ENCODE data around the gene ACSS2. TPM values are rescaled to one million over a fixed set of nuclear protein-coding genes. Genes with fewer than 3 reads are reported as not detected.

ACSS2 gene
- total and polyA plus RNA-seq, 2 donors (not counting 1 experiment from before 2014, with no cell fraction given) = 10.5 to 22.1 TPM

DNA sequence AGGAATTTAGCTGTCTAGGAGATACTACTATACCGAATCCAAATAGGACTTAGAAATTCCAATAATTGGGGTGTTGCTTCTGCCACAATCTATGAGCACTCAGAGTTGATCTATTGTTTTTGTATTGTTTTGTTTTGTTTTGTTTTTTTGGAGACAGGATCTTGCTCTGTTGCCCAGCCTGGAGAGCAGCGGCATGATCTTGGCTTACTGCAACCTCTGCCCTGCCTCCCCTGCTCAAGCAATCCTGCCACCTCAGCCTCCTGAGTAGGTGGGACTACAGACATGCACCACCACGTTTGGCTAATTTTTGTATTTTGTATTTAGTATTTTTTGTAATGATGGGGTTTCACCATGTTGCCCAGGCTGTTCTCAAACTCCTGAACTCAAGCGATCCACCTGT lies 7.4 kb downstream of the ACSS2 start:
- TF ChIP-seq, protein P1, sequence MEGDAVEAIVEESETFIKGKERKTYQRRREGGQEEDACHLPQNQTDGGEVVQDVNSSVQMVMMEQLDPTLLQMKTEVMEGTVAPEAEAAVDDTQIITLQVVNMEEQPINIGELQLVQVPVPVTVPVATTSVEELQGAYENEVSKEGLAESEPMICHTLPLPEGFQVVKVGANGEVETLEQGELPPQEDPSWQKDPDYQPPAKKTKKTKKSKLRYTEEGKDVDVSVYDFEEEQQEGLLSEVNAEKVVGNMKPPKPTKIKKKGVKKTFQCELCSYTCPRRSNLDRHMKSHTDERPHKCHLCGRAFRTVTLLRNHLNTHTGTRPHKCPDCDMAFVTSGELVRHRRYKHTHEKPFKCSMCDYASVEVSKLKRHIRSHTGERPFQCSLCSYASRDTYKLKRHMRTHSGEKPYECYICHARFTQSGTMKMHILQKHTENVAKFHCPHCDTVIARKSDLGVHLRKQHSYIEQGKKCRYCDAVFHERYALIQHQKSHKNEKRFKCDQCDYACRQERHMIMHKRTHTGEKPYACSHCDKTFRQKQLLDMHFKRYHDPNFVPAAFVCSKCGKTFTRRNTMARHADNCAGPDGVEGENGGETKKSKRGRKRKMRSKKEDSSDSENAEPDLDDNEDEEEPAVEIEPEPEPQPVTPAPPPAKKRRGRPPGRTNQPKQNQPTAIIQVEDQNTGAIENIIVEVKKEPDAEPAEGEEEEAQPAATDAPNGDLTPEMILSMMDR (IDR thresholded peaks at IDR 0.05) = no peak
- TF ChIP-seq EZH2 (IDR thresholded peaks at IDR 0.05; ENCODE audit: borderline replicate concordance, insufficient read depth, low read depth, low read length, poor library complexity, severe bottlenecking) = no peak
- DNase-seq = no peak
- Histone ChIP-seq H3K79me2 (ENCODE audit: control insufficient read depth, insufficient read depth, low read length) (no peaks in the 10 kb centered on the region), H3K4me2 (replicated peaks; ENCODE audit: low read depth, low read length, poor library complexity, severe bottlenecking) (no peak overlapping the region), H3K36me3 (replicated peaks in 1 of 2; ENCODE audit: control extremely low read depth in 1 of 2, control insufficient read depth in 1 of 2, extremely low read depth in 1 of 2, insufficient read depth in 2 of 2, low read length in 1 of 2) (no peaks in the 10 kb centered on the region), H3K9ac (ENCODE audit: low read length) (no peak overlapping the region), H3K27ac (ENCODE audit: low read length in 2 of 2) (no peak overlapping the region), H3K27me3 (replicated peaks in 1 of 4; ENCODE audit: control extremely low read depth in 1 of 4, control insufficient read depth in 3 of 4, insufficient read depth in 4 of 4, low read length in 3 of 4) (no peaks in the 10 kb centered on the region), H4K20me1 (ENCODE audit: control insufficient read depth, insufficient read depth, low read length, poor library complexity, severe bottlenecking) (no peaks in the 10 kb centered on the region), H3K4me3 (ENCODE audit: control extremely low read depth in 1 of 5, extremely low read depth in 1 of 5, insufficient read depth in 1 of 5, low read depth in 2 of 5, low read length in 4 of 5) (no peak overlapping the region), H3K4me1 (ENCODE audit: control insufficient read depth in 2 of 2, insufficient read depth in 2 of 2, low read length in 2 of 2) (no peaks in the 10 kb centered on the region), H3K9me3 (ENCODE audit: control extremely low read depth in 1 of 3, control insufficient read depth in 2 of 3, insufficient read depth in 1 of 3, low read length in 2 of 3) (no peaks in the 10 kb centered on the region), H2AFZ (ENCODE audit: insufficient read depth, low read depth, low read length, poor library complexity, severe bottlenecking) (no peak overlapping the region)
- Mint-ChIP-seq H3K4me1 (peaks cover 3% of the 10 kb centered on the region), H3K27me3 (peaks cover 4% of the 10 kb centered on the region), H3K4me3 (no peak overlapping the region), H3K9me3 (ENCODE audit: insufficient read depth) (no peaks in the 10 kb centered on the region), H3K27ac (no peak overlapping the region)
- ATAC-seq (ENCODE audit: low read depth) = no peak
- ChIA-PET CTCF (interaction anchor here (1.3 kb wide), 1 partner anchor 10 kb away, joined by 5 read pairs; no protein-coding TSS in a partner anchor), POLR2A (no interaction called here)
- 100% methylated on average over 2 of the region's 4 CpGs for WGBS (ENCODE audit: insufficient coverage)
- intact Hi-C loops (cut with micrococcal nuclease) = no loop called here

- H3K9ac ChIP-seq (ENCODE audit: low read length) = no peak overlapping the region
- H3K27ac ChIP-seq (ENCODE audit: low read length in 2 of 2) = no peak overlapping the region
- ATAC-seq (ENCODE audit: low read depth) = no peak
- H4K20me1 ChIP-seq (ENCODE audit: control insufficient read depth, insufficient read depth, low read length, poor library complexity, severe bottlenecking) = no peaks in the 10 kb centered on the region
- H3K9me3 ChIP-seq (ENCODE audit: control extremely low read depth in 1 of 3, control insufficient read depth in 2 of 3, insufficient read depth in 1 of 3, low read length in 2 of 3) = no peaks in the 10 kb centered on the region
- POLR2A ChIA-PET = no interaction called here
- no peaks in the 10 kb centered on the region for H3K79me2 ChIP-seq (ENCODE audit: control insufficient read depth, insufficient read depth, low read length)
- H3K4me1 ChIP-seq (ENCODE audit: control insufficient read depth in 2 of 2, insufficient read depth in 2 of 2, low read length in 2 of 2) = no peaks in the 10 kb centered on the region
- no peak overlapping the region for H3K4me2 ChIP-seq (replicated peaks; ENCODE audit: low read depth, low read length, poor library complexity, severe bottlenecking)
- Mint-ChIP-seq H3K9me3 (ENCODE audit: insufficient read depth) (no peaks in the 10 kb centered on the region), H3K4me3 (no peak overlapping the region), H3K4me1 (peaks cover 3% of the 10 kb centered on the region), H3K27me3 (peaks cover 4% of the 10 kb centered on the region), H3K27ac (no peak overlapping the region)
- intact Hi-C loops (cut with micrococcal nuclease) = no loop called here
- CTCF ChIA-PET = interaction anchor here (0.6 kb wide), 1 partner anchor 369 kb away, joined by 7 read pairs; no protein-coding TSS in a partner anchor
- DNase-seq = no peak
- H3K36me3 ChIP-seq (replicated peaks in 1 of 2; ENCODE audit: control extremely low read depth in 1 of 2, control insufficient read depth in 1 of 2, extremely low read depth in 1 of 2, insufficient read depth in 2 of 2, low read length in 1 of 2) = no peaks in the 10 kb centered on the region
- no peak overlapping the region for H3K4me3 ChIP-seq (ENCODE audit: control extremely low read depth in 1 of 5, extremely low read depth in 1 of 5, insufficient read depth in 1 of 5, low read depth in 2 of 5, low read length in 4 of 5)
- no peaks in the 10 kb centered on the region for H3K27me3 ChIP-seq (replicated peaks in 1 of 4; ENCODE audit: control extremely low read depth in 1 of 4, control insufficient read depth in 3 of 4, insufficient read depth in 4 of 4, low read length in 3 of 4)
- TF ChIP-seq EZH2 (IDR thresholded peaks at IDR 0.05; ENCODE audit: borderline replicate concordance, insufficient read depth, low read depth, low read length, poor library complexity, severe bottlenecking) = no peak
- TF ChIP-seq, protein P1 (IDR thresholded peaks at IDR 0.05) = no peak
- WGBS (ENCODE audit: insufficient coverage) = no CpG with 5 or more reads among the region's 1 CpG
- no peak overlapping the region for H2AFZ ChIP-seq (ENCODE audit: insufficient read depth, low read depth, low read length, poor library complexity, severe bottlenecking)
Measured at GRCh38 chr20:34884260-34884659, 7.8 kb downstream of the ACSS2 start.

Measured in B cell (primary cell).